EL (cell line): ENCODE measurements around the gene GPR4.
A peak's percentile ranks its signal among the peaks of the same experiment; 100 is the strongest.

Source experiments
- DNase-seq: peaks from one replicate; pipeline ENCODE4 v3.0.0-alpha.2; 2016

The GPR4 gene

DNA sequence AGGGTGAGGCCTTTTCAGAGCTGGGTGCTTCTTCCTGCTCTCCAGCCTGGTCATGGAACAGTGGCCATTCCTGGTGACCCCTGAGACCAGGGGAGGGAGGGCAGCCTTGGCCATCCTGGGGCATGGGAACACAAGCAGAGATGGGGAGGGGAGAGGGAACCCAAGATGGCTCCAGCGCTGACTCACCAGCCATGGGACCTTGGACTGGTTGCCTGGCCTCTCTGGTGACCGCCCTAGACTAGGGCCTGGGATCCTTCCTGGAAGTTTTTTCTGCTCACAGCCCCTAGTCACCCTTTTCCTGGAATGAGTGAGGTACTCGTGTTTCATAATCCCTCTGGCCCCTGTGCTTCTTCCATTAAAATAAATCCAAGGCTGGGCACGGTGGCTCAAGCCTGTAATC is 14.1 kb downstream of the GPR4 start:
- no peak for DNase-seq

DNA sequence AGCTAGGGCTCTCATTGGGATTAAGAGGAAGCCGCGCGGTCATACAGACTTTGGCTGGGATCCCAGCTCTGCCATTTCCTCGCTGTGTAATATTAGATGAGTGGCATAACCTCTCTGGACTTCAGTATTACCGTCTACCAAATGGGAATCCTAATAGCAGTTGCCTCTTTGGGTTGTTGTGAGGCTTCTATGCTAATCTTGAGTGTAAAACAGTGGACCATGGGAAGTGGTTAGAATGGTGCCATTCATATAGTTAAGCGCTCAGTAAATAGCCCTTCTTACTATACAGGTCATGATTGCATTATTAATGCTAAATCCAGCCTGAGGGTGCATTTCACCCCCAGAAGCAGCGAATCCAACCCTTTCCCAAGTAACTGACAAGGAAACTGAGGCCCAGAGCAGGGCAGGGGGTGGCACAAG is 16.8 kb downstream of the GPR4 start:
- DNase-seq = no peak

DNA sequence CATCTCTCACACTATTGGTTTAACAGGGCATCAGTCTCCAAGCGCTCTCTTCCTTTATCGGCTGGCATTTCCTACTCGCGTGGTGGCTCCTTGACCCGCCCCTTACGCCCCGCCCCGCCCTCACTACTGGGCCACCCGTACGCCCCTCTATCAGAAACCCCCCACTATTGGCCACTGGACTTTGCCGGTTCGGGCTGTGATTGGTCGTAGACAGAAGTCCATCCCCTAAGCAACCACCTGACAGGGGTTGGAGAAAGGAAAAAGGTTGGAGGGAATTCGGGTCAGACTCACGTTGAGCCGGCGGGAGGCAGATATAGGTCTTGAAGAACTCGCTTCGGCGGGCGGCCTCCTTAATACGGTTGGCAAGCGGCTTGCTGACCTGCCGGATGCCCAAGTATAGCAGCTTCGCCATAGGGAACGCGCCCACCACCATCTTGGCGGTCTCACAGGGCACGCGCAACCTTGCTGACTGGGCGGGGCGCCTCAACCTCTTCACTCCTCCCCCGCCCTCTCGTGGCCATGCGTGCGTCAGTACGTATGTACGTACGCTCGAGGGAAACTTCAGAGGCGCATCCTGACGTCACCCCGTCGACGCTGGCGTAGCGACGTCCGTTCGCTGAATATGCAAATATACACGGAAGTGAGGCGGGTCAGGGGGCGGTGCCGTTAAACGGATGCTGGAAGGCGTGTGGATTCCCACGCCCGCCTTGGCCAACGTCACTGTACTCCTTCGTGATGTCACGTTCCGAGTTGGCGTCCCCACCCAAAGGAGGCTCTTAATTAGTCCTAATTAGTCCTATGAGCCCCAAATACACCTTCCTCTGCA is 17.5 kb downstream of the GPR4 start, which contains the start of gene OPA3:
OPA3 (minus strand) TSS at position 471 of the 826 bp plus-strand sequence; CDS start at position 433, 38 bp downstream.
- DNase-seq = peak; percentile 100

DNA sequence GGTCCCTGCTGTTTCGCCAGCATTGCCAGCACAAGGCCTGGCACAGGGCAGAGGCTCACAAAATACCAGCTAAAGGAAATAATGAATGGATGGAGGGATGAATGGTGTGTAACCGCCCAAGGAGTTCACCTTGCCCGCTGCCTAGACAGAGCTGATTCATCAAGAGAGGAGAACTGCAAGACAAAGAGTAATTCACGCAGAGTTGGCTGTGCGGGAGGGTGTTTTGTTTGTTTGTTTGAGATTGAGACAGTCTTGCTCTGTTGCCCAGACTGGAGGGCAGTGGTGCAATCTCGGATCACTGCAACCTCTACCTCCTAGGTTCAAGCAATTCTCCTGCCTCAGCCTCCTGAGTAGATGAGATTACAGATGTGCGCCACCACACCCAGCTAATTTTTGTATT is 20.4 kb downstream of the GPR4 start:
- no peak for DNase-seq

DNA sequence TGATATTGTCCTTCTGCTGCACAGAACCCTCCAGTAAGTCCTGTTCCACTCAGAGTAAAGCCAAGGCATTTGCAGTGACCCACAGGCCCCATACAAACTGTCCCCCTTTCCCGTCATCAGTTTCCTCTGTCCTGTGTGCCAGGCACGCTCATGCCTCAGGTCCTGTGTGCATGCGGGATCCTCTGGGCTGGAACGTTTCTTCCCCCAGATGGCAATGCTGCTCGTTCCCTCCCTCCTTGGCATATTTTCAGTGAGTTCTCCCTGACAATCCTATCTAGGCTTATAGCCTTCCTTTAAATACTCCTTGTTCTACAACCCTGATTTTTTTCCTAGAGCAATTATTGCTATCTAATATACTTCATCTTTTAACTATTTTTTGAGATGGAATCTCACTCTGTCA is 23.2 kb downstream of the GPR4 start:
- DNase-seq = no peak

DNA sequence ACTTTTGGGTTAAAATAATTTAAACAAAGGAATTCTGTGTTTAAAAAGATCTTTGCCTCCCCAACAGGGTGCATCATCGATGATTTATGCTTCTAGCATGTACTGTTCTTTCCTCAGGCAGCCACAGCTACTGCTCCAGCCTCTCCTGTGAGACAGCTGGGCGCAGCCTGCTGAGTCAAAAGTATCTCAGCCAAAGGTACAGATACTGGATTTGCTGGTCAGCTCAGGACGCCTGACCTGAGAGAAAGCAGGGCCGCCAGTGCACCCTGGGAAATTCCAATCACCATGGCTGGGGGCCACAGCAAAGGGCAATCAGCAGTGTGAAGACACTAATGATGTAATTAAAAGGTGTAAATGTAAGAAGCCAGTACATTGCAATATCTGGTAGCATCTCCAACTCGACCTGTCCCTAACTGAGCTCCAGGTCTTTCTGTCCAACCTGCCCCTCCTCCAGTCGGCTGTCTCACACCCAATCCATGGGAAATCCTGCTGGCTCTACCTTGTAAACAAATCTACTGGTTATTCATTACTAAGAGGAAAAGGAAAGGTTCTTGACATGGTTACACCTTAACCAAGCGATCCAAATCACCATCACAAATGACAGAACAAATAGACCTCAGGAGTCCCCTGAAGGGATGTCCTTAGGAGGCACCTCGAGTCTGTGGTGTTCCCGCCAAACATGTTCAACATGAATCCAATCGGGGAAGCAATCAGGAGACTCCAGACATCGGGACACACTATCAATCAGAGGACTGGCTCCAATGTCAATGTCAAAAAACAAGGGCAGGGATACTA is 24.7 kb downstream of the GPR4 start:
- peak; percentile 92 for DNase-seq

DNA sequence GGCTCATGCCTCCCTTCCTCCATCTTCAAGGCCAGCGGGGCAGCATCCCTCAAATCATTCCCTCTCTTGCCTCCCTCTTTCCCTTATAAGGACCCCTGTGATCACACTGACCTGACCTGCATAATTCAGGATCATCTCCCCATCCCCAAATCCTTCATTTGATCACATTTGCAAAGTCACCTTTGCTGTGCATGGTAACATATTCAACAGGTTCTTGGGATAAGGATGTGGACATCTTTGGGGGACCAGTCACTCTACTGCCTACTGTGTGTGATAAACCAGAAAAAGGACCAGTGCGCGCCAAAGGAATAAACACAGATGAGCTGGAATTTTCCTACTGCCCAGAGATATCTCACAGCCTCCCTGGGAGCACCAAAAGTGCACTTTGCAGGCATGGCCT is 25.3 kb downstream of the GPR4 start:
- no peak for DNase-seq

DNA sequence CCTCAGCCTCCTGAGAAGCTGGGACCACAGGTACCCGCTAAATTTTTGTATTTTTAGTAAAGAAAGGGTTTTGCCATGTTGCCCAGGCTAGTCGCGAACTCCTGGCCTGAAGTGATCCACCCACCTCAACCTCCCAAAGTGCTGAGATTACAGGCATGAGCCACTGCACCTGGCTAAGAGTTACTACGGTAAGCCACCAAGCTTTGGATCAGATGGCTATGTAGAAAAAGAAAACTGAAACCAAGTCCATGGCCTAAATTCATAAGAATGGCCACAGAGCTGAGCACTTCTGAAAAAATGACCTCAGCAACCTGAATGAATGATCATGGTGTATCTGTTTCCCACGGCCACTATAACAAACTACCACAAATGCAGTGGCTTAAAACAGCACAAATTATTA is 26.8 kb downstream of the GPR4 start:
- DNase-seq = no peak

DNA sequence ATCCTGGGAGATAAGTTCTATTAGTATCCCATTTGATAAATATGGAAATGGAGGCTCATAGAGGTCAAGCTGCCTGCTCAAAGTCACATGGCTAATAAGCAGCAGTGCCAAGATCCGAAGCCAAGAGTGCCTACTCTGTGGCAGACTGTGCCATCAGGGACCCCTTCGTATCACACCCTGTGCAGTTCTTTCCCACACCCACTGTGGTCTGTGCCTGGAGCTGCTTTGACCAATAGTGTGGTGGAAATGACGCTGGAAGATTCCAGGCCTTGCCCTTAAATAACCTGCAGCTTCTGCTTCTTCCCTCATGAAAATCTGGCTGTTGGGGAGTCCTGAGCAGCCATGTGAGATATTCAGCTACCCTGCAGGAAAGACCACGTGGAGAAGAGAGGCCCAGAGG is 27.5 kb downstream of the GPR4 start:
- no peak for DNase-seq

DNA sequence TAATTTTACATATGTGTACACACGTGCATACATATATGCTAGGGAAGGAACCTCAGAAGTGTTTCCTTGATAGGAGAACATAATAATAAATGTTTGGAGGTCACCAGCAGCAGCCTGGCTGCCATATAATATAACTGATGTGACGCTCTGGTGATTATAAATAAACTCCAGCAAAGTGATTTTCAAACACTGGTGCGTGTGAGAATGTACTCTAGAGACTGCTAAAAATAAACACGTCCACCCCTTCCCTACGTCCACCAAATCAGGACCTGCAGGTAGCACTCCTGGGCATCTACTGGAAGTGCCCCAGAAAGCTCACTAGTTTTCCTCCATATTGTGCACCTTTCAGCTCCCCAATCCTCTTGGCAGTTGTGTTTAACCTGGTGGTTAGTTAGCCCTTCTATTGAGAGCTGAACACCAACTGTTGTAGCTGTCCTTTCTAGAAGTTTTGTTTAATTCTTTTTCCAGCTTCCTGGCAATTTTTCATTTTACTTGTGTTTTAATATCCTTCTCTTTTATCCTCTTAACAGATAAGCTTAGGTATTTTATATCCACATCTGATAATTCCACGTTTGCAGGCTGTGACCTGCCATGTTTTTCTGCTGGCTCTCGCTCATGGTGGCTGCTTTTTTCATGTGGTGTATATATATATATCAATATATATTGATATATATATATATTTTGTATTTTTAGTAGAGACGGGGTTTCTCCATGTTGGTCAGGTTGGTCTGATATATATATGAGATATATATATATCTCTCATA is 30.4 kb downstream of the GPR4 start:
- no peak for DNase-seq

DNA sequence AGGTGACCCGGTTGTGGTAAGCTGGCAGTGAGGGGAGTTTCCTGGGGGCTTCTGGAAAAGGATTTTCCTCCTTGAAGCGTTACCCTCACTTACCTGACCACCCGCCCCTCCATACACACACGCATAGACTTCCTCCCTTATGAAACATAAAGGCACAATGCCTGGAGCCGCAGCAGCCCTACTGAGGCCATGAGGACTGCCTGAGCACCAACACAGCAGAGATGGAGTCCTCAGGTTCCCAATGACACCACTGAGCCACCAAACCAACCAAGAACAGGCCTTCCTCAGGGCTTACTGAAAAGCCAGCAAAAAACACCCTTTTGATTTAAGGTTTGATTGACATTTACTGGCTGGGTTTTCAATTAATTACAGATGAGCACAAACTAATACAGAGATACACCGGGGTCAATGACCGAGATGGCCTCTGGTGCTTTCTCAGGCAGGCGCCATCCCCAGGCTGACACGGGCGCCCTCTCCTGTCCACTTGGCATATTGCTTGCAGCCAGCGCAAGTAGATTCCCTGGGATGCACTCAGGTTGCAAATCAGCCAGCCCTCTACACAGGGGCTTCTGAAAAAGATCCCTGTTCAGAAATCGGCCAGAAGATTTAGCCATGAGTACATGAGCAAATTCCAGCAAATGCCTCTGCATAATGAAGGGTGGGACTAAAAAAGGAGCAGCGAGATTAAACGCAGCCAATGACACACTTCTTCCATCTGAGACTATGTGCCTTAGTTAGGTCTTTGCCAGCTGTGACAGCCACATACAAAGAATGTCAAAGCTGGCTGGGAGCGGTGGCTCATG is 32.2 kb downstream of the GPR4 start:
- DNase-seq = peak; percentile 48

DNA sequence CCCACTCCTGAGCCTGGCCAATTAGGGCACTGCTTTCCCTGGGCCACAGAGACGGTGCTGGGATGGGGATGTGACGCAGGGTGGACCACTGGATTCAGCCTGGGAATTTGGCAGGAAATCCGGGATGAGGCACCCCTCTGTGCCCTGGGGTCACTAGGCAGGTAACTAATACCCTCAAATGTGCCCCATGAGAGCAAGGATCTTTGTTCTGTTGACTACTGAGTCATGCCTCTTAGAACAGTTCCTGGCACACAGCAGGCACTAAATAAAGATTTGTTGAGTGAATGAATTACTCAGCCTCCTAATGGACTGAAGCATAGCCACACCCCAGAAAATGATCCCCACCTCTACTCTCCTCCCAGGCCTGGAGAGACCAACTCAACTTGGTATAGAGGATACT is 33.3 kb downstream of the GPR4 start:
- DNase-seq = peak; percentile 43

DNA sequence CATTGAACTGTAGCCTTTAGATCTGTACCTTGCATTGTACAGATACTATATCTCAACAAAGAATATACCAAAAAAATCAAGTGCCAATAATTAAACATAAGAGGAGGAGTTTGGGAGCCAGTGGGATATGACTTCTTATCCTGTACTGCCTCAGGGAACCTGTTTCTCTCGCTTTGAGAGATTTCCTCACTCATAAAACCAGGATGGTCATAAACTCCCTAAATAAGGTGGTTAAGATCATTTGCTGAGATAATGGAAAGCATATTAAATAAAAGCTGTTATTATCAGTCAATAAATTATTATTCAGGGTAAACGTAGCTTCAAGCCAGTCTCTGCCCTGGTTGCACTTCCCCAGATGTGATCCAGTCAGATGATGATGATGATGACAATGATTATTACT is 34.4 kb downstream of the GPR4 start:
- DNase-seq = no peak

DNA sequence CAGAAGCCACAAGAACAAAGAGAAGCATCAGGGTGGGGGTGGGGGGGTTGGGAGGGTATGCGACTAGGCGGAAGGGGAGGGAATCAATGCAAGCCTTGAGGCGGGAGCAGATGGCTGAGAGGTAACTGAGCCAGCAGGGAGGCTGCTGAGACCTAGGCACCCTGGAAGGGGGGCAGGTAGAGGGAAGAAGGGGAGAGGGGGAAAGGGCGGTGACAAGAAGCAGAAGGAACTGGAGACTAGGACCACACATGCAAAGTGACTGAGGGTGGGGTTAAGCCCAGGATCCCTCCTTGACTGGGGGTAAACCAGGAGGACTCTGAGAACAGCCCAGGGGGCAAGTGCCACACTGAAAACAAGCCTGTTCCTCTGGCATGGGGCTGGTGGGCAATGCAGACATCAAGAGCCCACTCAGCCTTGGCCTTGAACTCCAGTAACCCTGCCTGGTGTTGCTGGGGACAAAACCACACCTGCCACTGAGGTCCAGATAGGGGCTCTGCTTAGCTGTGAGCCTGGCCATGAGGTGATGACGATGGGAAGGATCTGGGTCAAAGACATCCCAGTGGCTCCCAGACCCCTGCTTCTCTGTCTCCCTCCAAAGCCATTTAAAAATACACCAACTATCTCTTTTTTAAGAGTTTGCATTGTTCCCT is 37.8 kb downstream of the GPR4 start:
- no peak for DNase-seq

DNA sequence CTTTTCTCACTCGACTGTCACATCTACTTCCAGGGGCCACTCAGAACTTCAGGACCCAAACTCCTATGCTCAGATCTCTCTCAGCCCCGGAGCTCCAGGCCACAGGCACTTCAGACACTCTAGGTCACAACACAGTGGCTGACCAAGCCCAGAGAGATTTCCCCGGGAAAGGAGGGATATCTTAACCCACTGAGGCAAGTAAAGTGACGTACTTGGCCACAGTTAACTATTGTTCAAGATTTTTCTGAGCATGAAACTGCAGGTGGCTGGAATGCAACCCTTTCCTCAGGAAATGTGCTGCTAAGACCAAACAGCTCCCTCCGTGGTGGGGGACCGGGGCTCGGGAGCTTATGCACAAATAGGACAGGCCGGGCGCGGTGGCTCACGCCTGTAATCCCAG is 41.3 kb downstream of the GPR4 start:
- no peak for DNase-seq

DNA sequence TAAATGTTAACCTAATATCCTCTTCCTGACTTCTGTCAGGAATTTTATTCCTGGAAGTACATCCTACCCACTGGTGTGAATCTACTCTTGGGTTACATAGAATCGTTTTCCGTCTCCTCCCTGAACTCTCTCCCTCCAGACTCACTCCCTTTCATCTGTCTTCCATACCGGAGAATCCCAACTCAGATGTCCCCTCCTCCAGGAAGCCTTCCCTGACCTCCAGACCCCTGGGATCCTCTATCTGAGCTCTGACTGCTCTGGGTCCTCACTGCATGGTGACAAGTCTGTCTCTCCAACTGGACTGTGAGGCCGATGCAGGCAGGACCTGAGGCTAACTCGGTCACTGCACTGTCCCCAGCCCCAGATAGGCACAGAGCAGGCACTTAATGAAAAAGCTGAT is 42.0 kb downstream of the GPR4 start:
- DNase-seq = no peak

DNA sequence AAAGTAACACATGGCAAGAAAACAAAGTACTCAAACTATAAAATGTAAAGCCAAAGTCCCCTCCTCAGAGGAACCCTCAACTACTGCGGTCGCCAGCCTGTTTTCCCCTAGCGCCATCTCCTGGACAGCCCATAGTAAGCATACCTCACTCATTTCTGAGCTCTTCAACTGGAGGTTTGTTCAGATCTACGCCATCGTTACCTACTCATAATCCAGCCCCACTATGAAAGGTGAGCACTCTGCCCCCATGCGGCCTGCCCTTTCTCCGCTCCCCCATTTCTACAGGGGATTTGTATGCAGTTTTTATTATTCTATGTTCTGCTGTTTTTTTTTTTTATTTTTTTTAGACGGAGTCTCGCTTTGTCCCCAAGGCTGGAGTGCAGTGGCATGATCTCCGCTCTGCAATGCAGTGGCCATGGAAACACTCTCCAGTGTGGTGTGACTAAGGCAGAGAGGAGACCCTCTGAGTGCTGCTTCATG is 43.6 kb downstream of the GPR4 start:
- DNase-seq = peak; percentile 33

DNA sequence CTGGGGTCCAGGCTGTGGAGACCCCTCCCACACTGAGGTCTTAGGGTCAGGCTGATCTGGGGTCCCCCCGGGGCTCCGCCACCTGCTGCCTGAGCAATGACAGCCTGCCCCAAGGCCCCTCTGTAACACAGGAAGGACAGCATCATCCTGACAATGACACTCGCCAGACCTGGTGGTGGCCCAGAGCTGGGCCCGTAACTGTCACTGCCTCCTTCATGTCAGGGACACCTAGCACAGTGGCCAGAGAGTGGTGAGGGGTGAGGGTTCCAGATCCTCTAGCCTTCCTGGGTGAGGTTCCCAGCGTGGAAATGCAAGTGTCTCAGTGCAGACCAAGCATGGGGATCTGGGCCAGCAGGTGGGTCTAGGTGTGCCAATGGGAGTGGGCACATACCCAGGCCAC is 45.2 kb downstream of the GPR4 start:
- no peak for DNase-seq

DNA sequence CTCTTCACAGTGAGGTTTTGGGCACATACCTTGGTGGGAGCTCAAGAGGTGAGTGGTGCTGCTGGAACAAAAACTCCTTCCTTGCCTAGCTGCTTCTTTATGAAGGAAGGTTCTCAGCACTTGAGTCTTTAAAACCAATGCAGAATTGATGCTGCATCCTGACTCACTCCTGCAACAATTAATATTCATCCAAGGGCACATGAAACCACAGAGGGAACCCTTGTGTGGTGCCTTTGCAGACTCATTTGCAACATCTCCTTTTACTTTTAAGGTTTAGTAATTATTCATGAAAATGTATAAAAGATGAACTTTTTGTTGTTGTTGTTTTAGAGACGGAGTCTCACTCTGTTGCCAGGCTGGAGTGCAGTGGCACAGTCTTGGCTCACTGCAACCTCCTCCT is 47.5 kb downstream of the GPR4 start:
- no peak for DNase-seq

DNA sequence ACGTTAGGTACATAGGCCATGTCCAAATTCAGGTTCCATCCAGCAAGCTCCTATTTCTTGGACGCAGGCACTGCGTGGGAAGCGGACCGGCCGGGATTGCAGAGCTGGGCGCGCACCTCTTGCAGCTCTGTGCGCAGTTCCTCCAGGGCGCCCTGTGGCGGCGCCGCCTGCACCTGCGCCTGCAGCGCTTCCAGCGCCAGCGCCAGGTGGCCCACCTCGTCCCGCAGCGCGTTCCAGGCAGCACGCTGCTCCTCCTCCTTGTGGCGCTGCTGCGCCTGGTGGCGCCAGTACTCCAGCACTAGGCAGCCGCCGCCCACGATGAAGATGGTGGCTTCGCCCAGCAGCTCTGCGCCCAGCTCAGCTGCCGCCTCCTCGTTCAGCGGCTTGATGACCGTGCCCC is 48.5 kb downstream of the GPR4 start:
- DNase-seq = no peak

DNA sequence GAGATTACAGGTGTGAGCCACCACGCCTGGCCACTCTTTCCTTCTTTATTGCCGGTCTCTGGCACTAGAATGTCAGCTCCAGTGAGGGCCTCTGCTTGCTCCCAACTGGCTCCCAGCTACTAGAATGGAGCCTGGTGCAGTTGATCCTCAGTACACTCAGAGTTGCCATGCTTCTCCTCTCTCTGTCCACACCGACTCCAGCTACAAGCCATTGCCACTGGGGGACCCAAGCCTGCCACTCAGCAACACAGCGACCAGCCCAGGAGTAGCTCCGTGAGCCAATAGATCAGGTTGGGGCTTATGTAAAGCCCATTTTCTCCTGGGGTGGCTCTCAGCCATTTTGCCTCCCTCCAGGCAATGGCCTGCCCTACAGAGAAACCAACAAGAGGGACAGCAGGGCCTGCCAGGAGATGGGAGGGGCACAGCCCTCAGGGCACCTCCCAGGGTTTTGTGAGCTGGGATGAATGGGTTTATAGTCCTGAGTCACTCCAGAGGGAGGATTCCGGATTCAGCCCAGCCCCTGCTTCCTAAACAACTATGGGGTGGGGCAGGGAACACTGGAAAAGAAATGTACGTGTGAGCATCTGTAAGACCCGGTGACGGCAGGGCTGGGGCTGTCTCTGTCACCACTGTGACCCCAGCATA is 53.9 kb downstream of the GPR4 start:
- DNase-seq = peak; percentile 82
